Measurements from ENCODE around the gene LRRC46. TPM values are rescaled to one million over a fixed set of nuclear protein-coding genes. Genes with fewer than 3 reads are reported as not detected.

LRRC46 gene
- total RNA-seq, 1 donor from 2014 or later: 1.7 TPM

DNA sequence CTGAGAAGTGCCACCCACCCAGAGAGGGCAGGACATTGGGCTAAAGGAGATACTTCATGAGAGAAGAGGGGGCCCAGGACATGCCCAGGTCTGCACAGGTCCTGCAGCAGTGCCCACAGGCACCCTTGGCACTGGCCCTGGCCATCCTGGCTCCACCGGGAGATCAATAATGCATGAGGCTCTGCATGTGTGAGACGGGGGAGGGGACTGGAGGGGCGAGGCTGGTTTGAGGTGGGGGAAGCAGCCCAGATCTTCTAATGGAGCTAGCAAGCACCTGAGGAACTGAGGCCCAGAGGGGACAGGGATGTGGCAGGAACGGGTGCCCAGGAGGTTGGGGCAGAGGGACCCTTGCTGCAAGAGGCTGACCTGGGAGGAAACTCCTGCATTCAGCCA, 10.4 kb upstream of the LRRC46 start:
- H3K27ac Mint-ChIP-seq: peak overlapping the region; percentile 45
- peaks cover 10% of the 10 kb centered on the region for H3K36me3 Mint-ChIP-seq (ENCODE audit: insufficient read depth)
- peak overlapping the region; percentile 91 for H3K4me3 Mint-ChIP-seq (ENCODE audit: low read depth)
- DNase-seq (ENCODE audit: low spot score, unreplicated experiment): no peak
- no peaks in the 10 kb centered on the region for H3K9me3 Mint-ChIP-seq (ENCODE audit: low read depth)
- H3K27me3 Mint-ChIP-seq: no peaks in the 10 kb centered on the region
- peaks cover 9% of the 10 kb centered on the region for H3K4me1 Mint-ChIP-seq (ENCODE audit: low read depth)
- TF ChIP-seq, protein P1, sequence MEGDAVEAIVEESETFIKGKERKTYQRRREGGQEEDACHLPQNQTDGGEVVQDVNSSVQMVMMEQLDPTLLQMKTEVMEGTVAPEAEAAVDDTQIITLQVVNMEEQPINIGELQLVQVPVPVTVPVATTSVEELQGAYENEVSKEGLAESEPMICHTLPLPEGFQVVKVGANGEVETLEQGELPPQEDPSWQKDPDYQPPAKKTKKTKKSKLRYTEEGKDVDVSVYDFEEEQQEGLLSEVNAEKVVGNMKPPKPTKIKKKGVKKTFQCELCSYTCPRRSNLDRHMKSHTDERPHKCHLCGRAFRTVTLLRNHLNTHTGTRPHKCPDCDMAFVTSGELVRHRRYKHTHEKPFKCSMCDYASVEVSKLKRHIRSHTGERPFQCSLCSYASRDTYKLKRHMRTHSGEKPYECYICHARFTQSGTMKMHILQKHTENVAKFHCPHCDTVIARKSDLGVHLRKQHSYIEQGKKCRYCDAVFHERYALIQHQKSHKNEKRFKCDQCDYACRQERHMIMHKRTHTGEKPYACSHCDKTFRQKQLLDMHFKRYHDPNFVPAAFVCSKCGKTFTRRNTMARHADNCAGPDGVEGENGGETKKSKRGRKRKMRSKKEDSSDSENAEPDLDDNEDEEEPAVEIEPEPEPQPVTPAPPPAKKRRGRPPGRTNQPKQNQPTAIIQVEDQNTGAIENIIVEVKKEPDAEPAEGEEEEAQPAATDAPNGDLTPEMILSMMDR (IDR thresholded peaks at IDR 0.05; ENCODE audit: unreplicated experiment): no peak

DNA sequence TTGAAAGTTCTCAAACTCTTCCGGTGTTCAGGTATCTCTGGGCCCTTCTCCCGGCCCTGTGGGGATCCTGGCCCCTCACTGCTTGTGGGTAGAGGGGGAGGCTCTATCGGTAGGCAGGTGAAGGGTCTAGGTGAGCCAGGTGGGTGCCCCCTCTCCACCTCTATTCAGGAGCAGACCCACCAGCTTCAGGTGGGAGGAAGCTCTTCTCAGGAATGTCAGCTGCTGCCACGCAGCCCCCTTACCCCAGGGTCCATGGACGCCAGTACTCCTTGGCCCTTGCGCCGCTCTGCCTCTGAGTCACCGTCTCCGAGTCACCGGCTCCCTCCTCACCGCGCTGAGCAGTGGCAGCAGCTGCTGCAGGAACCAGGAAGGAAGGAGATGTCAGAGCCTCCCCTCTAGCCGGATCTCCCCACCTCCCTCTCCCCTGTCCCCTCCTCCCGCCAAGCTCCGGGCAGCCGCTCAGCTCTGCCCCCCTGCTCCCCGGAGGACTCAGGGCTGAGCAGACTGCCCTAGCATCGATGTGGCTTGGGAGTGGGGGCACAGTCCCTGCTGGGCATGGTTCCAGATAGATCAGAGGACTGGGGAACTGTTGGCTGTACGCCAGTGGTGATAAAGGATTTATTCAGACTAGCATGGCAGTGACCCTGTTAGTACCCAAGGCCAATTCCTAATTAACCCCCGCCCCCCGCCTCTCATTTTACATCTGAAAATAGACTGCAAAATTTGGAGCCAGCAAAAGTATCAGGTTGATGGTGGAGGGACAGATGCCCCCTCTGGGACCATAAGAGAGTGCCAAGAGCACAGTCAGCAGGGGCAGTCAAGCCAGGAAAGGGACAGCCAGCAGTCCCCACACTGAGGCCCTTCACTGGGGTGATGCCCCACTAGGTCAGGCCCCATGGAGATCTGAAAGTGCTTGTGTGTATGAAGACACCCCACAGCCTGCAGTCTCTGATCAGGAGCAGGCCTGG, 9.8 kb upstream of the LRRC46 start, which contains the start of gene OSBPL7:
OSBPL7 (minus strand) TSS at position 371 of the 968 bp plus-strand sequence. CDS start 1,516 bp downstream, outside the sequence.
- peak; percentile 39 for DNase-seq (ENCODE audit: low spot score, unreplicated experiment)
- peaks cover 9% of the 10 kb centered on the region for H3K4me1 Mint-ChIP-seq (ENCODE audit: low read depth)

DNA sequence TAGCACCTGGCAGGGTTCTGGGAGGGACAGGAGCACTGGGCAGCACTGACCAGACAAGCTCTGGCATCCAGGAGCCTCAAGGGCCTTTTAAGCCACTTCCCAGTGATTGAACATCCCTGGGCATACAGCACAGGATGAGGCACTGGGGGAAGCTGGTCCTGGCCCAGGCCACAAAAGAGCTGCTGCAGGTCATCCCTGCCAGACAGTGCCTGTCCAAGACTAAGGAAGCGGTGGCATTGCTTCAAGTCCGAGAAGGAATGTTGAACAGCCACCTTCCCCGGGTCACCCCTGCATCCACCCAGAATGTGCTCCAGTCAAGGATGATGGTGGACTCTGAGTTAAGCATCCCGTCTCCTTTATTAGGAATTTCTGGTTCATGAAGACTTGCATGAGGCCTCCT, 8.7 kb upstream of the LRRC46 start:
- no peaks in the 10 kb centered on the region for H3K9me3 Mint-ChIP-seq (ENCODE audit: low read depth)
- peak overlapping the region; percentile 91 for H3K4me3 Mint-ChIP-seq (ENCODE audit: low read depth)
- H3K36me3 Mint-ChIP-seq (ENCODE audit: insufficient read depth): peaks cover 14% of the 10 kb centered on the region
- no peaks in the 10 kb centered on the region for H3K27me3 Mint-ChIP-seq
- H3K4me1 Mint-ChIP-seq (ENCODE audit: low read depth): peaks cover 9% of the 10 kb centered on the region
- no peak for DNase-seq (ENCODE audit: low spot score, unreplicated experiment)
- H3K27ac Mint-ChIP-seq: no peak overlapping the region
- TF ChIP-seq, protein P1 (IDR thresholded peaks at IDR 0.05; ENCODE audit: unreplicated experiment): no peak

More for the DNA sequence above, 9.8 kb upstream of the LRRC46 start, which contains the start of gene OSBPL7:
- TF ChIP-seq, protein P1 (IDR thresholded peaks at IDR 0.05; ENCODE audit: unreplicated experiment): no peak
- peaks cover 14% of the 10 kb centered on the region for H3K36me3 Mint-ChIP-seq (ENCODE audit: insufficient read depth)
- H3K9me3 Mint-ChIP-seq (ENCODE audit: low read depth): no peaks in the 10 kb centered on the region
- peak within 1 kb of the TSS; percentile 91 for H3K4me3 Mint-ChIP-seq (ENCODE audit: low read depth)
- peak within 1 kb of the TSS; percentile 71 for H3K27ac Mint-ChIP-seq
- no peaks in the 10 kb centered on the region for H3K27me3 Mint-ChIP-seq

DNA sequence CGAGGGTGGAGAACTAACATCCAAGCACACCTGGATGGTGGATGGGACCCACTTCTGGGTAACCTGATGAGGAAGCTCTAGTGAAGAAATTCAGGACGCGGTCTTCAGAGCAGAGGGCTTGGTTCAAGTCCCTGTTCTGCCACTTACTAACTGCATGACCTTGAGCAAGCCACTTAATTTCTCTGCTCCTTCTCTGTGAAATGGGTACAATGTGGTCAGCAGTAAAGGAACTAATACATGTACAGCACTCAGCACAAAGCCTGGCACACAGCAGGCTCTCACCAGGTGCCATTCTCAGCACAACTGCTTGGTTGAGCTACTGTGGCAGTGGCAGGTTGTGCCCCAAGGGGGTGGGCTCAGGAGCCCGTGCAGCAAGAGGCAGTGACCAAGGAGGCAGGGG, 8.0 kb upstream of the LRRC46 start:
- DNase-seq (ENCODE audit: low spot score, unreplicated experiment): no peak
- Mint-ChIP-seq H3K36me3 (ENCODE audit: insufficient read depth) (peaks cover 14% of the 10 kb centered on the region), H3K27ac (no peak overlapping the region), H3K4me1 (ENCODE audit: low read depth) (peaks cover 9% of the 10 kb centered on the region), H3K4me3 (ENCODE audit: low read depth) (no peak overlapping the region), H3K9me3 (ENCODE audit: low read depth) (no peaks in the 10 kb centered on the region), H3K27me3 (no peaks in the 10 kb centered on the region)
- TF ChIP-seq, protein P1 (IDR thresholded peaks at IDR 0.05; ENCODE audit: unreplicated experiment): no peak

DNA sequence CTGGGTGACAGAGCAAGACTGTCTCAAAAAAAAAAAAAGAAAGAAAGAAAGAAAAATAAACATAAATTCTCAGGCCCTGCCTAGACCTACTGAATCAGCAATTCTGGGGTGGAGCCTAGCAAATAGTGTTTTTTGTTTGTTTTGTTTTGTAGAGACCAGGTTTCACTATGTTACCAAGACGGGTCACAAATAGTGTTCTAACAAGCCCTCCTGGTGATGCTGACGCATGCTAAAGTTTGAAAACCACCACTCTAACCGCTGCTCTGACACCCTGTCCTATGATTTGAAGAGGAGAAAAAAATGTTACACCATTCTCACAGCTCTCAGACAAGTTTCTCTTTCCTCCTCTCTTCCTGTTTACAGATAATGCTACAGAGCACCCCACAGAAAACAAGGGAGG, 1.6 kb upstream of the LRRC46 start:
- peaks cover 17% of the 10 kb centered on the region for H3K4me1 Mint-ChIP-seq (ENCODE audit: low read depth)
- no peaks in the 10 kb centered on the region for H3K27me3 Mint-ChIP-seq
- H3K27ac Mint-ChIP-seq: peak overlapping the region; percentile 20
- TF ChIP-seq, protein P1 (IDR thresholded peaks at IDR 0.05; ENCODE audit: unreplicated experiment): no peak
- no peaks in the 10 kb centered on the region for H3K9me3 Mint-ChIP-seq (ENCODE audit: low read depth)
- DNase-seq (ENCODE audit: low spot score, unreplicated experiment): no peak
- H3K4me3 Mint-ChIP-seq (ENCODE audit: low read depth): peak overlapping the region; percentile 88
- peaks cover 9% of the 10 kb centered on the region for H3K36me3 Mint-ChIP-seq (ENCODE audit: insufficient read depth)

All from progenitor cell of endocrine pancreas (in vitro differentiated cells).